Ureter (tissue), 1 donor: ENCODE results near the gene ZFR. TPM values are rescaled to one million over a fixed set of nuclear protein-coding genes. Genes with fewer than 3 reads are reported as not detected.

Source experiments
- DNase-seq: peaks from one replicate; pipeline ENCODE4 v3.0.0-alpha.2; 2020; ENCODE audit warnings: low spot score
- total RNA-seq: library from RNA; stranded (reverse); gene quantifications from one replicate; pipeline ENCODE4 v1.2.4, GENCODE V29; 2023
- donor health status: DM: yes; HTN: yes; CAD: no.

Gene ZFR
- total RNA-seq = 85.1 TPM

- DNase-seq = peak; percentile 94
Measured at GRCh38 chr5:32444431-32445286, at the start of gene ZFR. Gene ZFR, minus strand, starts transcription at chr5:32444740. Its CDS starts 82 bp downstream, at chr5:32444658.

- no peak for DNase-seq
Measured at GRCh38 chr5:32490972-32491557, 46.5 kb upstream of the ZFR start.

GRCh38 chr5:32489791-32490562, 45.4 kb upstream of the ZFR start:
- peak; percentile 79 for DNase-seq

- no peak for DNase-seq
Measured at GRCh38 chr5:32487424-32487823, 42.9 kb upstream of the ZFR start.

GRCh38 chr5:32487008-32487407, 42.5 kb upstream of the ZFR start:
- no peak for DNase-seq

- no peak for DNase-seq
Measured at GRCh38 chr5:32482193-32482592, 37.7 kb upstream of the ZFR start.

GRCh38 chr5:32479096-32479495, 34.6 kb upstream of the ZFR start:
- DNase-seq = no peak

GRCh38 chr5:32476891-32477290, 32.4 kb upstream of the ZFR start:
- no peak for DNase-seq

GRCh38 chr5:32475334-32476097, 31.0 kb upstream of the ZFR start:
- no peak for DNase-seq

- DNase-seq = no peak
Measured at GRCh38 chr5:32474209-32474854, 29.8 kb upstream of the ZFR start.

GRCh38 chr5:32473072-32473471, 28.5 kb upstream of the ZFR start:
- DNase-seq = no peak

- no peak for DNase-seq
Measured at GRCh38 chr5:32471784-32472183, 27.2 kb upstream of the ZFR start.

GRCh38 chr5:32465076-32465475, 20.5 kb upstream of the ZFR start:
- DNase-seq = no peak

GRCh38 chr5:32462618-32463017, 18.1 kb upstream of the ZFR start:
- DNase-seq = no peak

- DNase-seq = no peak
Measured at GRCh38 chr5:32461441-32462120, 17.0 kb upstream of the ZFR start.

GRCh38 chr5:32460702-32461101, 16.2 kb upstream of the ZFR start:
- DNase-seq = no peak

- no peak for DNase-seq
Measured at GRCh38 chr5:32458880-32459495, 14.4 kb upstream of the ZFR start.

GRCh38 chr5:32455311-32455710, 10.8 kb upstream of the ZFR start:
- DNase-seq = no peak

- DNase-seq = no peak
Measured at GRCh38 chr5:32454821-32455220, 10.3 kb upstream of the ZFR start.

GRCh38 chr5:32453916-32454315, 9.4 kb upstream of the ZFR start:
- no peak for DNase-seq
